Measurements from ENCODE around the gene FIBP.

Gene FIBP

DNA sequence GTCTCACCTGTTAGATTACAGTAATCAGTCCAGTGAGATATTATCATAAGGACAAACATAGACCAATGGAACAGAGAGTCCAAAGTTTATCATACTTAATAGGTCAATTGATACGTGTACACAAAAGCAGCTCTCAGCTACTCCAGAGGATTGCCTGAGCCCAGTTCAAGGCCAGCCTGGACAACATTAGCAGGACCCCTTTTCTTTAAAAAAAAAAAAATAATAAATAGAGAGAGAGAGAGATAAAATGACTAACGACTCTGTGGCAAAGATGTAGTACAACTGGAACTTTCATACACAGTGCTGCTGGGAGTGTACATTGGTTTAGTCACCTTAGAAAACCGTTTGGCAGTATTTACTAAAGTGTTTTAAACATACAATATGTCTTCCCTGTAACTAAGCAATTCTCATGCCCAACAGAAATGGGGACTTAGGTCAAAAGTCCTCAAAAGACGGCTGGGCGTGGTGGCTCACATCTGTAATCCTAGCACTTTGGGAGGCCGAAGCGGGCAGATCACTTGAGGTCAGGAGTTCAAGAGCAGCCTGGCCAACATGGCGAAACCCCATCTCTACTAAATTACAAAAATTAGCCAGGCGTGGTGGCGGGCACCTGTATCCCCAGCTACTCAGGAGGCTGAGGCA lies 43.9 kb downstream of the FIBP start:
- DNase-seq (ENCODE audit: low spot score): no peak

DNA sequence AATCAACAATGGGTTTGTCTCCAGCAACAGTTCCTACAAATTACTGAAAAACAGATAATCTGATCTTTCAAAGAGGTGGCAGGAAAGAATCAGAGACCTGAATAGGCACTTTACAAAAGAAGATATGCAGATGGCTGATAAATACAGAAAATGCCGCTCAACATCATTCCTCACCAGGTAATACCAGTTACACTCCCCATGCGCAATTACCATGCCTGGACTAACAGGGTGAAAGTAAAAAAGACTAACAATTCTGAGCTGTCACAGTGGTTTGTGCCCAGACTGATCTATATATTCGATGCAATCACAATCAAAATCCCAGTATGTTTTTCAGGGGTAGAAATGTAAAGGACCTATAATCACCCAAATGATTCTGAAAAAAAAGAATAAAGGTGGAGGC lies 44.5 kb downstream of the FIBP start:
- no peak for DNase-seq (ENCODE audit: low spot score)

DNA sequence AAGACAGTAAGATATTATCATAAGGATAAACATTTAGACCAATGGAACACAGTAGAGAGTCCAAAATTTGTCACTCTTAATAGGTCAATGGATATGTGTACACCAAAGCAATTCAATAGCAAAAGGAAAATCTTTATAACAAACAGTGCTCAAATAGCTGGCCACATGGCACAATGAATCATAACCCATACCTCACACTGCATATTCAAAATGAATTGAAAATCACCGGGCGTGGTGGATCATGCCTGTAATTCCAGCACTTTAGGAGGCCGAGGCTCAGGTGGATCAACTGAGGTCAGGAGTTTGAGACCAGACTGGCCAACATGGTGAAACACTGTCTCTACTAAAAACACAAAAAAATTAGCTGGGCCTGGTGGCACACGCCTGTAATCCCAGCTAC lies 46.1 kb downstream of the FIBP start:
- DNase-seq (ENCODE audit: low spot score): no peak

DNA sequence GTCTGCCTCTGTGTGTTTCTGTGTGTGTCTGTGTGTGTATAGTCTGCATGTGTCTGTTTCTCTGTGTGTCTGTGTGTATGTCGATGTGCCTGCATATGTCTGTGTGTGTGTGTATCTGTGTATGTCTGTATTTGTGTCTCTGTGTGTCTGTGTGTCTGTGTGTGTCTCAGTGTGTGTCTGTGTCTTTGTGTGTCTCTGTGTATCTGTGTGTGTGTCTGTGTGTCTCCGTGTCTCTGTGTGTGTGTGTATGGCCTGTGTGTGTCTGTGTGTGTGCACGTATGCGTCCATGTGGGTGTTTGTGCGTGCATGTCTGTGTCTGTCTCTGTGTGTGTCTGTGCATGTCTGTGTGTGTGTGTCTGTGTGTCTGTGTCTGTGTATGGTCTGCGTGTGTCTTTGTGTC lies 54.1 kb downstream of the FIBP start:
- DNase-seq (ENCODE audit: low spot score): no peak

Data from HuH-7.5 (cell line).